Neural progenitor cell (in vitro differentiated cells): ENCODE results near the gene IMPG2. TPM values are rescaled to one million over a fixed set of nuclear protein-coding genes. Genes with fewer than 3 reads are reported as not detected.

Source experiments
- DNase-seq: peaks from one replicate; pipeline ENCODE4 v3.0.0-alpha.2; 2016; ENCODE audit warnings: low spot score
- H2AFZ ChIP-seq: fragments of 200-600 bp; sonication (generic); replicated peaks from 2 replicates; pipeline ENCODE4 v1.6.1; 2016; ENCODE audit warnings: antibody characterized with exemption
- H3F3A ChIP-seq: fragments of 200-600 bp; sonication (generic); 2 replicates; pipeline ENCODE4 v1.6.1; 2016; ENCODE audit warnings: antibody characterized with exemption, low read depth
- H3K27ac ChIP-seq: fragments of 200-600 bp; sonication (generic); 2 replicates; pipeline ENCODE4 v1.5.1; 2016; ENCODE audit warnings: mild to moderate bottlenecking
- H3K27me3 ChIP-seq: fragments of 200-600 bp; sonication (generic); 2 replicates; pipeline ENCODE4 v1.6.1; 2016; ENCODE audit warnings: mild to moderate bottlenecking, moderate library complexity
- H3K36me3 ChIP-seq: fragments of 200-600 bp; sonication (generic); 2 replicates; pipeline ENCODE4 v1.5.1; 2016
- H3K4me1 ChIP-seq: fragments of 200-600 bp; sonication (generic); 2 replicates; pipeline ENCODE4 v1.6.1; 2016; ENCODE audit warnings: mixed run types
- H3K4me2 ChIP-seq: fragments of 200-600 bp; sonication (generic); 2 replicates; pipeline ENCODE4 v1.6.1; 2016
- H3K4me3 ChIP-seq: fragments of 200-600 bp; sonication (generic); 2 replicates; pipeline ENCODE4 v1.5.1; 2016
- H3K79me2 ChIP-seq: fragments of 200-600 bp; sonication (generic); 2 replicates; pipeline ENCODE4 v1.6.1; 2016; ENCODE audit warnings: low read depth
- H3K9ac ChIP-seq: fragments of 200-600 bp; sonication (generic); 2 replicates; pipeline ENCODE4 v1.6.1; 2016
- H3K9me3 ChIP-seq: fragments of 200-600 bp; sonication (generic); 2 replicates; pipeline ENCODE4 v1.5.1; 2016; ENCODE audit warnings: low read depth
- H4K20me1 ChIP-seq: fragments of 200-600 bp; sonication (generic); 2 replicates; pipeline ENCODE4 v1.6.1; 2016; ENCODE audit warnings: low read depth
- H3K27ac Mint-ChIP-seq: 3 replicates; pipeline ENCODE4 v1.8.0; 2021; ENCODE audit warnings: mixed read lengths
- H3K27me3 Mint-ChIP-seq: 2 replicates; pipeline ENCODE4 v1.8.0; 2022; ENCODE audit warnings: low read depth, mild to moderate bottlenecking, inconsistent platforms, moderate library complexity, mixed read lengths; ENCODE audit not compliant: insufficient read depth
- H3K36me3 Mint-ChIP-seq: 3 replicates; pipeline ENCODE4 v1.8.0; 2021; ENCODE audit warnings: mixed read lengths
- H3K4me1 Mint-ChIP-seq: 3 replicates; pipeline ENCODE4 v1.8.0; 2021; ENCODE audit warnings: mixed read lengths
- H3K4me3 Mint-ChIP-seq: 3 replicates; pipeline ENCODE4 v1.8.0; 2021; ENCODE audit warnings: mild to moderate bottlenecking, moderate library complexity, mixed read lengths
- H3K9me3 Mint-ChIP-seq: 3 replicates; pipeline ENCODE4 v1.8.0; 2020; ENCODE audit warnings: mixed read lengths
- EZH2 ChIP-seq: fragments of 200-600 bp; sonication (generic); IDR thresholded peaks from 2 replicates; pipeline ENCODE4 v1.6.1; 2017; ENCODE audit warnings: antibody characterized with exemption, mild to moderate bottlenecking, moderate library complexity
- EZH2phosphoT487 ChIP-seq: fragments of 200-600 bp; sonication (generic); IDR thresholded peaks from 2 replicates; pipeline ENCODE4 v1.6.1; 2017; ENCODE audit warnings: antibody characterized with exemption
- total RNA-seq: library from RNA; depleted of rRNA; stranded (reverse); fragments of >200 nt; gene quantifications from 2 replicates; pipeline ENCODE4 v1.2.3, GENCODE V29; 2015; ENCODE audit warnings: low replicate concordance
- TF ChIP-seq, protein P1 (sequence below): fragments of 200-600 bp; sonication (generic); IDR thresholded peaks from 2 replicates; pipeline ENCODE4 v1.5.1; 2017; ENCODE audit warnings: antibody characterized with exemption, mild to moderate bottlenecking

The IMPG2 gene
- total RNA-seq, 1 donor from 2014 or later = 0.15 TPM

DNA sequence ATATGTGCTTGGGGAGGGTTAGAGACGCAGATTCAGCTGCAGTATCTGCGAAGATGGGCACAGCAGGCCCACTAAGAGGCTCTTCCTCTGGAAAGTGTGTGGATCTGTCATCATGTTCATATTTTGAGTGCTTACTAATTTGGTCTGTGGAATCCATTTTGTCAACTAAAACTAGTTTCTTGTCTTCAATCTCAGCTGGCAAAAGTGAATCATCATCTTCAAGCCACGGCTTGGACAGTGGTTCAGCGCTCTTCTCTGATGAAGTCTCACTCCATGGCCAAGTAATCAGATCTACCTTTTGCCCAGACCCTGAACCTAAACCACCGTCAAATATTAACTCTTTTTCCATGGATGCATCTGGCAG lies 76.2 kb downstream of the IMPG2 start:
- H3K27ac Mint-ChIP-seq = no peak overlapping the region
- no peak overlapping the region for H3K4me3 Mint-ChIP-seq
- Histone ChIP-seq H3K9ac (no peak overlapping the region), H2AFZ (no peak overlapping the region), H3F3A (no peaks in the 10 kb centered on the region), H3K4me2 (no peak overlapping the region), H3K79me2 (no peaks in the 10 kb centered on the region), H3K4me1 (peaks cover 6% of the 10 kb centered on the region), H3K36me3 (no peaks in the 10 kb centered on the region), H3K9me3 (no peaks in the 10 kb centered on the region), H3K27ac (no peak overlapping the region), H3K4me3 (no peak overlapping the region), H4K20me1 (no peaks in the 10 kb centered on the region), H3K27me3 (no peaks in the 10 kb centered on the region)
- DNase-seq = no peak
- H3K36me3 Mint-ChIP-seq = no peaks in the 10 kb centered on the region
- H3K4me1 Mint-ChIP-seq = peaks cover 11% of the 10 kb centered on the region
- no peaks in the 10 kb centered on the region for H3K9me3 Mint-ChIP-seq
- H3K27me3 Mint-ChIP-seq = no peaks in the 10 kb centered on the region
- TF ChIP-seq EZH2phosphoT487 = no peak
- TF ChIP-seq, protein P1, sequence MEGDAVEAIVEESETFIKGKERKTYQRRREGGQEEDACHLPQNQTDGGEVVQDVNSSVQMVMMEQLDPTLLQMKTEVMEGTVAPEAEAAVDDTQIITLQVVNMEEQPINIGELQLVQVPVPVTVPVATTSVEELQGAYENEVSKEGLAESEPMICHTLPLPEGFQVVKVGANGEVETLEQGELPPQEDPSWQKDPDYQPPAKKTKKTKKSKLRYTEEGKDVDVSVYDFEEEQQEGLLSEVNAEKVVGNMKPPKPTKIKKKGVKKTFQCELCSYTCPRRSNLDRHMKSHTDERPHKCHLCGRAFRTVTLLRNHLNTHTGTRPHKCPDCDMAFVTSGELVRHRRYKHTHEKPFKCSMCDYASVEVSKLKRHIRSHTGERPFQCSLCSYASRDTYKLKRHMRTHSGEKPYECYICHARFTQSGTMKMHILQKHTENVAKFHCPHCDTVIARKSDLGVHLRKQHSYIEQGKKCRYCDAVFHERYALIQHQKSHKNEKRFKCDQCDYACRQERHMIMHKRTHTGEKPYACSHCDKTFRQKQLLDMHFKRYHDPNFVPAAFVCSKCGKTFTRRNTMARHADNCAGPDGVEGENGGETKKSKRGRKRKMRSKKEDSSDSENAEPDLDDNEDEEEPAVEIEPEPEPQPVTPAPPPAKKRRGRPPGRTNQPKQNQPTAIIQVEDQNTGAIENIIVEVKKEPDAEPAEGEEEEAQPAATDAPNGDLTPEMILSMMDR = no peak
- no peak for TF ChIP-seq EZH2

DNA sequence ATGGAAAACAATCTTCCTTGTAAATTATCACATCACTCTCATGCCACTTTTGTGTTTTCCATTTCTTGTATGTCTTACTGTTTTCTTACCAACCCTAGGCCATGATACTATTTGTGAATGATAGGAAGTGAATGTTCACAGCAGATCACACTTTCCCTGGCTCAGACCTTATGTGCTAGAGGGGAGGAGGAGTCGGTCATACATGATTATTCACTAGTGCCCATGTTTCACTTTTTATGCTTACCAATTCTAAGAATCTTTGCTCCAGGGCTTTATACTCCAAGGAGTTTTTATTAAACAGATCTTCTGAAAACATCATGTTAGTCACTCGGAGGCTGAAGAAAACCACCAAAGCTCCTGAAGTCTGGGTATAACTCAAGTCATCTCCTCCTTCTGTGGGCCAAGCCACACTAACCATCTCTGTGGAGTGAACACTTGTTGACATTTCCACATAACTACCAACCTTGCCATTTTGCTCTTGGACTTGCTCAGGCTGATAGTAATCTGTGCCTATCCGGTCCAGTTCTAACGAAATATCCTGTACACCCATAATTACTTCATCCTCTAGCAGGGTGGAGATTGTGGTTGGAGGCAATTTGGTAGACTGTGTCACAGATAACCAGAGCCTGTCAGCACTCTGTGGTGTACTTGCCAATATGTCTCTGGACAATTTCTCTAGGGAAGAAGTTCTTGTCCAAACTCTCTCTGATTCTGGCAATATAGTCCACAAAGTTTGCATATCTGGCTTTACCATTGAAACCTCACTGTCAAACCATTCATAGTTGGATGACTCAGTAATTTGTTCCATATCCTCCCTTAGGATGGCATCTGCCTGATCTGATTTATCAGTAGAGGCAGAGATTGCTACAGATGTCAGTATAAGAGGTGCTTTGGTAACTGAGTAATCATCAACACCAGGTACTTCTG lies 76.8 kb downstream of the IMPG2 start:
- H3K27me3 ChIP-seq = no peaks in the 10 kb centered on the region
- H3K9ac ChIP-seq = no peak overlapping the region
- H3K27ac ChIP-seq = no peak overlapping the region
- no peak overlapping the region for H3K4me2 ChIP-seq
- Mint-ChIP-seq H3K27ac (no peak overlapping the region), H3K9me3 (no peaks in the 10 kb centered on the region), H3K4me3 (no peak overlapping the region), H3K4me1 (peaks cover 4% of the 10 kb centered on the region), H3K36me3 (no peaks in the 10 kb centered on the region), H3K27me3 (no peaks in the 10 kb centered on the region)
- H4K20me1 ChIP-seq = no peaks in the 10 kb centered on the region
- H3F3A ChIP-seq = no peaks in the 10 kb centered on the region
- no peak overlapping the region for H3K4me3 ChIP-seq
- no peaks in the 10 kb centered on the region for H3K36me3 ChIP-seq
- peaks cover under 1% of the 10 kb centered on the region for H3K4me1 ChIP-seq
- DNase-seq = no peak
- no peak overlapping the region for H2AFZ ChIP-seq
- H3K79me2 ChIP-seq = no peaks in the 10 kb centered on the region
- H3K9me3 ChIP-seq = no peaks in the 10 kb centered on the region
- TF ChIP-seq EZH2phosphoT487 = no peak
- TF ChIP-seq, protein P1 = no peak
- TF ChIP-seq EZH2 = no peak

- Histone ChIP-seq H3K9me3 (no peaks in the 10 kb centered on the region), H3K4me3 (no peak overlapping the region), H3K79me2 (no peaks in the 10 kb centered on the region), H3K4me1 (no peaks in the 10 kb centered on the region), H3K27ac (no peak overlapping the region), H3F3A (no peaks in the 10 kb centered on the region), H2AFZ (no peak overlapping the region), H3K9ac (no peak overlapping the region), H3K4me2 (no peak overlapping the region), H3K36me3 (no peaks in the 10 kb centered on the region), H3K27me3 (no peaks in the 10 kb centered on the region), H4K20me1 (no peaks in the 10 kb centered on the region)
- no peak for DNase-seq
- Mint-ChIP-seq H3K36me3 (no peaks in the 10 kb centered on the region), H3K4me1 (no peaks in the 10 kb centered on the region), H3K27ac (no peak overlapping the region), H3K27me3 (peaks cover 3% of the 10 kb centered on the region), H3K4me3 (no peak overlapping the region), H3K9me3 (no peaks in the 10 kb centered on the region)
- TF ChIP-seq, protein P1 = no peak
- no peak for TF ChIP-seq EZH2phosphoT487
- no peak for TF ChIP-seq EZH2
Observed at GRCh38 chr3:101240719-101241399, 79.5 kb downstream of the IMPG2 start.
